Dendritic cell treated with granulocyte-macrophage colony-stimulating factor and Interleukin-4, amounts not matched to agents 40 ng/mL and 50 ng/mL, for 4 days (primary cell): ENCODE measurements around the gene PSENEN.
"Not testable (repeated sequence)": the region's sequence is repeated elsewhere in the genome, so short reads cannot be mapped to it uniquely, and the experiment has no call there.

Experiments used
- H3K27ac Mint-ChIP-seq: one replicate; pipeline ENCODE4 v1.8.0; 2022; ENCODE audit warnings: mild to moderate bottlenecking, mixed read lengths
- H3K27me3 Mint-ChIP-seq: one replicate; pipeline ENCODE4 v1.8.0; 2022; ENCODE audit warnings: mild to moderate bottlenecking, mixed read lengths
- H3K36me3 Mint-ChIP-seq: one replicate; pipeline ENCODE4 v1.8.0; 2022; ENCODE audit warnings: low read depth, mixed read lengths
- H3K4me1 Mint-ChIP-seq: one replicate; pipeline ENCODE4 v1.8.0; 2022; ENCODE audit warnings: low read depth, mixed read lengths
- H3K4me3 Mint-ChIP-seq: one replicate; pipeline ENCODE4 v1.8.0; 2022; ENCODE audit warnings: mild to moderate bottlenecking, moderate library complexity, mixed read lengths
- H3K9me3 Mint-ChIP-seq: one replicate; pipeline ENCODE4 v1.8.0; 2022; ENCODE audit warnings: mixed read lengths
- intact Hi-C: fragments of 100-400 bp; cut with micrococcal nuclease; formaldehyde crosslinking; loops from one replicate; pipeline ENCODE4 v1.15.0; 2022

PSENEN gene

DNA sequence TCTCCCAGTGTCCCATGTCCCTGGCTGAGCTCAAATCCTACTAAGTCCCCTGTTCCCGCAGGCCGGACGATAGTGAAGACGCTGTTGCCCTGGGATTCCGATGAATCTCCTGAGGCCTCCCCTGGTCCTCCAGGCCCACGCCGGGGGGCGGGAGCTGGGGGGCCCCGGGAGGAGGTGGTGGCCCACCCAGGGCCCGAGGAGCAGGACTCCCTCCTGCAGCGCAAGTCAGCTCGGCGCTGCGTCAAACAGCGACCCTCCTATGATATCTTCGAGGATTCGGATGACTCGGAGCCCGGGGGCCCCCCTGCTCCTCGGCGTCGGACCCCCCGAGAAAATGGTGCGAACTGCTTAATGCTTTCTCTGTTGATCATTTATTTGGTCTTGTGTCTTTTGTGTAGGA, 21.8 kb upstream of the PSENEN start:
- Mint-ChIP-seq H3K27me3 (no peaks in the 10 kb centered on the region), H3K9me3 (no peaks in the 10 kb centered on the region), H3K27ac (no peak overlapping the region), H3K4me3 (no peak overlapping the region), H3K36me3 (peaks cover 95% of the 10 kb centered on the region), H3K4me1 (peaks cover 30% of the 10 kb centered on the region)
- intact Hi-C loops = no loop called here

DNA sequence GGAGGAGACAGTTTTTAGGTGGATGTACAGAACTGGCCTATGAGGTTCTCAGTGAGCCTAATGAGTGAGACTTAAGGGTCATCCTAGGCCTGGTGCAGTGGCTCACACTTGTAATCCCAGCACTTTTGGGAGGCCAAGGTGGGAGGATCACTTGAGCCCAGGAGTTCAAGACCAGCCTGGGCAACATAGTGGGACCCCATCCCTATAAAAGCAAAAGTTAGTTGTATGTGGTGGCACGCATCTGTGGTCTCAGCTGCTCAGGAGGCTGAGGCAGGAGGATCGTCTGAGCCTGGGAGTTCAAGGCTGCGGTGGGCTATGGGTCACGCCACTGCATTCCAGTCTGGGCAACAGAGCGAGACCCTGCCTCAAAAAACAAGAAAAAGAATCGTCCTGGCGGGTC, 21.3 kb upstream of the PSENEN start:
- Mint-ChIP-seq H3K4me1 (peaks cover 25% of the 10 kb centered on the region), H3K36me3 (peaks cover 100% of the 10 kb centered on the region)
- H3K9me3 Mint-ChIP-seq, H3K4me3 Mint-ChIP-seq, H3K27me3 Mint-ChIP-seq, intact Hi-C loops, H3K27ac Mint-ChIP-seq: not testable (repeated sequence)

DNA sequence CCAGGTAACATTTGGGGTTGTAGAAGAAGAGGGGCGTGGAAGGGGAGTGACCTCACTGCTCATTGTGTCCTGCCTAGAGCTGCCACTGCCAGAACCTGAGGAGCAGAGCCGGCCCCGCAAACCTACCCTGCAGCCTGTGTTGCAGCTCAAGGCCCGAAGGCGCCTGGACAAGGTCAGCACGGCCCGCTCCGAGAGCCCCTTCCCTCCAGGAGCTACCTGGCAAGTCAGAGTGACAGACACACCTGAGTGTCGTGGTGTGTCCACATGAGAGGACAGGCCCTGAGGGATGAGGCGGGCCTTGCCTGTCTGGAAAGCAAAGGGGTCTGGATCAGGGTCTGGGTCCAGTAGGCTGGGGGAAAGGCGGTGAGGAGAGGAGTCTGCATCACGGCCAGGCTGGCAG, 20.9 kb upstream of the PSENEN start:
- peaks cover 21% of the 10 kb centered on the region for H3K4me1 Mint-ChIP-seq
- H3K9me3 Mint-ChIP-seq = no peaks in the 10 kb centered on the region
- H3K4me3 Mint-ChIP-seq = no peak overlapping the region
- peaks cover 100% of the 10 kb centered on the region for H3K36me3 Mint-ChIP-seq
- intact Hi-C loops = no loop called here
- no peaks in the 10 kb centered on the region for H3K27me3 Mint-ChIP-seq
- H3K27ac Mint-ChIP-seq = no peak overlapping the region

DNA sequence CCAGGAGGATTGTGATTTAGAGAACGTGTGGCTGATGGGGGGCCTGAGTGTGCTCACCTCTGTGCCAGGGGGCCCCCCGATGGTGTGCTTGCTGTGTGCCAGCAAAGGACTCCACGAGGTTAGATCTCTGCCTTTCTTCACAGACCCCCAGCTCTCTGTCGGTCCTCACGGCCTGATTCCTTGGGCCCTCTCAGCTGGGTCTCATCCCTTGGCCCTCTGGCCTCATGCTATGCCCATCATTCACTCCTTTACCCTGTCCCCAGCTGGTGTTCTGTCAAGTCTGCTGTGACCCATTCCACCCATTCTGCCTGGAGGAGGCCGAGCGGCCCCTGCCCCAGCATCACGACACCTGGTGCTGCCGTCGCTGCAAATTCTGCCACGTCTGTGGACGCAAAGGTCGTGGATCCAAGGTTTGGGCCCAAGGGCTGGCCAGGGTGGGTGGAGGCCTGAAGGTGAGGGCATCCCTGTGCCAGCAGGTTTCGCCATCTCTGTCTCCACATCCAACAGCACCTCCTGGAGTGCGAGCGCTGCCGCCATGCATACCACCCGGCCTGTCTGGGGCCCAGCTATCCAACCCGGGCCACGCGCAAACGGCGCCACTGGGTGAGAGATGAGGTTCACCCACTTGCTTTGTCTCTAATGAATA, 20.1 kb upstream of the PSENEN start:
- no peak overlapping the region for H3K4me3 Mint-ChIP-seq
- H3K4me1 Mint-ChIP-seq = peaks cover 15% of the 10 kb centered on the region
- H3K27me3 Mint-ChIP-seq = no peaks in the 10 kb centered on the region
- H3K9me3 Mint-ChIP-seq = no peaks in the 10 kb centered on the region
- no peak overlapping the region for H3K27ac Mint-ChIP-seq
- peaks cover 100% of the 10 kb centered on the region for H3K36me3 Mint-ChIP-seq
- intact Hi-C loops = no loop called here

DNA sequence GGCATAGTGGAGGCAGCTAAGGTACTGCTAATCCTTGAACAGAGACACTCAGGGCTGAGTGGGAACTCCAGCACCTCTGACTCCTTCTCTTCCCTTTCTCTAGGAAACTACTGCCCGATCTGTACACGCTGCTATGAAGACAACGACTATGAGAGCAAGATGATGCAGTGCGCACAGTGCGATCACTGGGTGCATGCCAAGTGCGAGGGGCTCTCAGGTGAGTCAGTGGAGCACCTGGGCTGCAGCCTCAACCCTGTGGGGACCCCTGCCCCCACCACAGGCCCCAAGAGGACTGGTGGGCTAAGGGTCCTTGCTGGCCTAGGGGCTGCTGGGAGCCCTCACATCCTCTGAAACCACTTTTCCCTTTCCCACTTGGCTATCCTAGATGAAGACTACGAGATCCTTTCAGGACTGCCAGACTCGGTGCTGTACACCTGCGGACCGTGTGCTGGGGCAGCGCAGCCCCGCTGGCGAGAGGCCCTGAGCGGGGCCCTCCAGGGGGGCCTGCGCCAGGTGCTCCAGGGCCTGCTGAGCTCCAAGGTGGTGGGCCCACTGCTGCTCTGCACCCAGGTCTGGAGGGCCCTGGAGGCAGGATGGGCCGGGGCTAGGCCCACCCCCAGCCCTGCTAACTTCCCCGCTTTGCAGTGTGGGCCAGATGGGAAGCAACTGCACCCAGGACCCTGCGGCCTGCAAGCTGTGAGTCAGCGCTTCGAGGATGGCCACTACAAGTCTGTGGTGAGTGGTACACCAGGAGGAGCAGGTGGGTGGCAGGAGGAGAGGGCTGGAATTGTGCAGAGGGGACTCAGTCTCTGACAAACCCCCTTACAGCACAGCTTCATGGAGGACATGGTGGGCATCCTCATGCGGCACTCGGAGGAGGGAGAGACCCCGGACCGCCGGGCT, 18.1 kb upstream of the PSENEN start:
- Mint-ChIP-seq H3K27me3 (no peaks in the 10 kb centered on the region), H3K4me3 (no peak overlapping the region), H3K36me3 (peaks cover 100% of the 10 kb centered on the region), H3K9me3 (no peaks in the 10 kb centered on the region), H3K4me1 (no peaks in the 10 kb centered on the region), H3K27ac (no peak overlapping the region)
- intact Hi-C loops = no loop called here

DNA sequence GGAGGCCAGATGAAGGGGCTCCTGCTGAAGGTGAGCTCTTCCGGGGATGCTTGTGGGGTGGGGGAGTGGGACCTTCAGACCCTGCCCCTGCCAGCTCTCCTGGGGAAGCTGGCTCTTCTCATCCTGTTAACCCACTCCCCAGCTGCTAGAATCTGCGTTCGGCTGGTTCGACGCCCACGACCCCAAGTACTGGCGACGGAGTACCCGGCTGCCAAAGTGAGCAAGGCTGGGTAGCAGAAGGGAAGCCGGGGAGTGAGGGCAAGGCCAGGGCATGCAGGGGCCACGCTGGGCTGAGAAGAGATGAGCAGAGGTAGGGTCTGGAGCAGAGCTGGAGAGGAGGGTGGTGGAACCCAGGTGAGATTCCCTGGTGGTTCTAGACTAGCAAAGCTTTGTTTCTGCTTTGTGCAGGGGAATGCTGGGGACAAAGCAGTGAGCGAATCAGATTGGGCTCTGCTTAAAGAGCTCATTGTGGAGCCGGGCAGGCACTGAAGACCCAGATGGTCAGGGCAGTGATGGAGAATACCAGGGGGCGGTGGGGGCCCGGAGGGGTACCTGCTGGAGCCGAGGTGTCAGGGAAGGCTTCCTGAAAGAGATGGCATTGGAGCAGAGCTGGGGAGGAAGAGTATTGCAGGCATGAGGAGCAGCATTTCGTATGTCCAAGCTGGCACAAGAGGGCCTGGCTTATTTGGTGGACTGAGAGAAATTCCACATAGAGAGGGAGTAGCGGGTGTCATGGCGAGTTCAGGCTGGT, 17.3 kb upstream of the PSENEN start:
- Mint-ChIP-seq H3K36me3 (peaks cover 100% of the 10 kb centered on the region), H3K4me3 (no peak overlapping the region), H3K27me3 (no peaks in the 10 kb centered on the region), H3K9me3 (no peaks in the 10 kb centered on the region), H3K4me1 (no peaks in the 10 kb centered on the region), H3K27ac (no peak overlapping the region)
- intact Hi-C loops = no loop called here

DNA sequence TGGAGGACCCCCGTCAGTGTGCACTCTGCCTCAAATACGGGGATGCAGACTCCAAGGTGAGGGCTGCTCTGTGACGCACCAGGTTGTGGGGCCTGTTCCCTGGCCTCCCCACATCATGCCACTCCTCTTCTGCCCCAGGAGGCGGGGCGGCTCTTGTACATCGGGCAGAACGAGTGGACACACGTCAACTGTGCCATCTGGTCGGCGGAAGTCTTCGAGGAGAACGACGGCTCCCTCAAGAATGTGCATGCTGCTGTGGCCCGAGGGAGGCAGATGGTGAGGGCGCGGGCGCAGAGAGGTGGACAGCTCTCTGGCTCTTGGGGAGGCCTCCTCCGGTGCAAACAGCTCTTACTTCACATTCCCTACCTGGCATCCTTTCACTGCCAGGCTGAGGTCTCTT, 16.4 kb upstream of the PSENEN start:
- intact Hi-C loops = no loop called here
- H3K36me3 Mint-ChIP-seq = peaks cover 100% of the 10 kb centered on the region
- H3K4me3 Mint-ChIP-seq = no peak overlapping the region
- H3K27ac Mint-ChIP-seq = no peak overlapping the region
- H3K4me1 Mint-ChIP-seq = no peaks in the 10 kb centered on the region
- no peaks in the 10 kb centered on the region for H3K9me3 Mint-ChIP-seq
- H3K27me3 Mint-ChIP-seq = no peaks in the 10 kb centered on the region

DNA sequence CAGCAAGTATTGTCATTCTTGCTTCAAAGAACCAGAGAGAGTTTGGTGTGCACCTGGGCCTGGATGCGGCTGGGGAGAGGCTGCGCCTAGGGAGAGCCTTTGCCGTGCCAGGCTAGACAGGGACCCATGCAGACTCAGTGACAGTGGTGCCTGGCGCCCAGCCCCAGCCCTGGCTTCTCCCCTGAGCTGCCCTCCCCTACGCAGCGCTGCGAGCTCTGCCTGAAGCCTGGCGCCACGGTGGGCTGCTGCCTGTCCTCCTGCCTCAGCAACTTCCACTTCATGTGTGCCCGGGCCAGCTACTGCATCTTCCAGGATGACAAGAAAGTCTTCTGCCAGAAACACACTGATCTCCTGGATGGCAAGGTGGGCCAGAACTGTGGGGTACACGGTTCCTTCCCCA, 15.7 kb upstream of the PSENEN start:
- Mint-ChIP-seq H3K27me3 (no peaks in the 10 kb centered on the region), H3K4me1 (peaks cover 6% of the 10 kb centered on the region), H3K9me3 (no peaks in the 10 kb centered on the region), H3K36me3 (peaks cover 100% of the 10 kb centered on the region), H3K27ac (no peak overlapping the region), H3K4me3 (no peak overlapping the region)
- intact Hi-C loops = no loop called here

DNA sequence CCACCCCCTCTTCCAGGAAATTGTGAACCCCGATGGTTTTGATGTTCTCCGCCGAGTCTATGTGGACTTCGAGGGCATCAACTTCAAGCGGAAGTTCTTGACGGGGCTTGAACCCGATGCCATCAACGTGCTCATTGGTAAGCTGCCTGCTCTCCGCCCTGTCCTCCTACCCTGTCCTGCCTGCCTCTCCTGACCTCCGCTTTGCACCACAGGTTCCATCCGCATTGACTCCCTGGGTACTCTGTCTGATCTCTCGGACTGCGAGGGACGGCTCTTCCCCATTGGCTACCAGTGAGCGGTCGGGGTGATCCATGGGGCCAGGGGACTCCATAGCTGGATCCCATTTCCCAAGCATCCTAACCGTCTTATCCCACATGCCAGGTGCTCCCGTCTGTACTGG, 15.1 kb upstream of the PSENEN start:
- intact Hi-C loops = no loop called here
- H3K27ac Mint-ChIP-seq = no peak overlapping the region
- no peak overlapping the region for H3K4me3 Mint-ChIP-seq

DNA sequence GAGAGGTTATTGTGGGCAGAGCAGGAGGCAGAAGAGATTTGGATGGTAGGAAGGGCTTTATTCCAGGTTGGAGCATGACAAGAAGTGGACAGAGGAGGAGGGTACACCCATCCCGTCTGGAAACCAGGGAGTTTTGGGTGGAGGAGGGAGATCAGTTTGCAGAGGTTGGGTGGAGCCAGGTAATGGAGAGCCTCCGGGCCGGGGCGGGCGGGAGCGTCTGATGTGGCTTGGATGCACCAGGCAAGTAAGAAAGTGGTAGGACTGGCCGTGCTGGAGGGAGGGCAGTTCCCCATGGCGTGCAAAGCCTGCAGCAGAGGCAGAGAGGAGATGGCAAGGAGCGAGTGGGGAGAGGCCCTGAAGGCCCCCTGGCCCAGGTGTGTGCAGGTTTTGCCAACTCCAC, 14.1 kb upstream of the PSENEN start:
- Mint-ChIP-seq H3K4me1 (peaks cover 6% of the 10 kb centered on the region), H3K36me3 (peaks cover 100% of the 10 kb centered on the region)

More for the DNA sequence above, 15.1 kb upstream of the PSENEN start:
- Mint-ChIP-seq H3K36me3 (peaks cover 100% of the 10 kb centered on the region), H3K4me1 (peaks cover 6% of the 10 kb centered on the region), H3K9me3 (no peaks in the 10 kb centered on the region), H3K27me3 (no peaks in the 10 kb centered on the region)

DNA sequence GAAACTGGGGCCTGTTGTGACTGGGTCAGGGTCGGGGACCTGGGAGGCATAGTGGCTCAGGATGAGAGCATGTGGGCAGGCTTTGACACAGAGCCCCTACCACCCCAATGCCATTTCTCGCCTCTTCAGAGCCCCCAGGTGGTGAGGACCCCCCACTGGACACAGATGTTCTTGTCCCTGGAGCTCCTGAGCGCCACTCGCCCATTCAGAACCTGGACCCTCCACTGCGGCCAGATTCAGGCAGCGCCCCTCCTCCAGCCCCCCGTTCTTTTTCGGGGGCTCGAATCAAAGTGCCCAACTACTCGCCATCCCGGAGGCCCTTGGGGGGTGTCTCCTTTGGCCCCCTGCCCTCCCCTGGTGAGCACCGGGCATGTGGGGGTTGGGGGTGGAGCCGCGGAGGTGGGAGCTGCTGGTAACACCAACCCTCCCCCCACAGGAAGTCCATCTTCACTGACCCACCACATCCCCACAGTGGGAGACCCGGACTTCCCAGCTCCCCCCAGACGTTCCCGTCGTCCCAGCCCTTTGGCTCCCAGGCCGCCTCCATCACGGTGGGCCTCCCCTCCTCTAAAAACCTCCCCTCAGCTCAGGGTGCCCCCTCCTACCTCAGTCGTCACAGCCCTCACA, 13.6 kb upstream of the PSENEN start:
- no peaks in the 10 kb centered on the region for H3K27me3 Mint-ChIP-seq
- peaks cover 11% of the 10 kb centered on the region for H3K4me1 Mint-ChIP-seq
- H3K36me3 Mint-ChIP-seq = peaks cover 100% of the 10 kb centered on the region
- no peak overlapping the region for H3K4me3 Mint-ChIP-seq
- no peak overlapping the region for H3K27ac Mint-ChIP-seq
- intact Hi-C loops = no loop called here
- no peaks in the 10 kb centered on the region for H3K9me3 Mint-ChIP-seq

More for the DNA sequence above, 14.1 kb upstream of the PSENEN start:
- intact Hi-C loops = no loop called here
- H3K27ac Mint-ChIP-seq = peak overlapping the region; percentile 7
- no peak overlapping the region for H3K4me3 Mint-ChIP-seq
- H3K27me3 Mint-ChIP-seq = no peaks in the 10 kb centered on the region
- no peaks in the 10 kb centered on the region for H3K9me3 Mint-ChIP-seq

DNA sequence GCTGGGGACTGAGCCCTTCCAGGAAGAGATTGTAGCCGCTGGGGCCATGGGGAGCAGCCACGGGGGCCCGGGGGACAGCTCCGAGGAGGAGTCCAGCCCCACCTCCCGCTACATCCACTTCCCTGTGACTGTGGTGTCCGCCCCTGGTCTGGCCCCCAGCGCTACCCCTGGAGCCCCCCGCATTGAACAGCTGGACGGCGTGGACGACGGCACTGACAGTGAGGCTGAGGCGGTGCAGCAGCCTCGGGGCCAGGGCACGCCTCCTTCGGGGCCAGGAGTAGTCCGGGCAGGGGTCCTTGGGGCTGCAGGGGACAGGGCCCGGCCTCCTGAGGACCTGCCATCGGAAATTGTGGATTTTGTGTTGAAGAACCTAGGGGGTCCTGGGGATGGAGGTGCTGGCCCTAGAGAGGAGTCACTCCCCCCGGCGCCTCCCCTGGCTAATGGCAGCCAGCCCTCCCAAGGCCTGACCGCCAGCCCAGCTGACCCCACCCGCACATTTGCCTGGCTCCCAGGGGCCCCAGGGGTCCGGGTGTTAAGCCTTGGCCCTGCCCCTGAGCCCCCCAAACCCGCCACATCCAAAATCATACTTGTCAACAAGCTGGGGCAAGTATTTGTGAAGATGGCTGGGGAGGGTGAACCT, 12.8 kb upstream of the PSENEN start:
- Mint-ChIP-seq H3K27ac (no peak overlapping the region), H3K4me3 (no peak overlapping the region), H3K9me3 (no peaks in the 10 kb centered on the region), H3K36me3 (peaks cover 100% of the 10 kb centered on the region), H3K4me1 (peaks cover 15% of the 10 kb centered on the region), H3K27me3 (no peaks in the 10 kb centered on the region)
- intact Hi-C loops = no loop called here
